ENCODE results near the gene ALDH7A1.

ALDH7A1 gene

DNA sequence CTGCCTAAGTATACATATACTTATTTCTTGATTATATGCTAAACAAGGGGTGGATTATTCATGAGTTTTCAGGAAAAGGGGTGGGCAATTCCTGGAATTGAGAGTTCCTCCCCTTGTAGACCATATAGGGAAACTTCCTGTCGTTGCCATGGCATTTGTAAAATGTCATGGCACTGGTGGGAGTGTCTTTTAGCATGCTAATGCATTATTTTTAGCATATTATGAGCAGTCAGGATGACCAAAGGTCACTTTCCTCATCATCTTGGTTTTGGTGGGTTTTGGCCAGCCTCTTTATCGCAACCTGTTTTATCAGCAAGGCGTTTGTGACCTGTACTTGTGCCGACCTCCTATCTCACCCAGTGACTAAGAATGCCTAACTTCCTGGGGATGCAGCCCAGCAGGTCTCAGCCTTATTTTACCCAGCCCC is 80.9 kb downstream of the ALDH7A1 start:
- Mint-ChIP-seq H3K27ac (no peak overlapping the region), H3K4me3 (no peak overlapping the region), H3K36me3 (ENCODE audit: low read depth) (no peaks in the 10 kb centered on the region), H3K9me3 (peaks cover under 1% of the 10 kb centered on the region), H3K4me1 (ENCODE audit: low read depth) (peaks cover 23% of the 10 kb centered on the region), H3K27me3 (no peaks in the 10 kb centered on the region)

- no peaks in the 10 kb centered on the region for H3K36me3 Mint-ChIP-seq (ENCODE audit: low read depth)
- H3K9me3 Mint-ChIP-seq, result peaks cover 4% of the 10 kb centered on the region
- H3K27ac Mint-ChIP-seq, result no peak overlapping the region
Measured at GRCh38 chr5:126513703-126514102, 81.3 kb downstream of the ALDH7A1 start.

DNA sequence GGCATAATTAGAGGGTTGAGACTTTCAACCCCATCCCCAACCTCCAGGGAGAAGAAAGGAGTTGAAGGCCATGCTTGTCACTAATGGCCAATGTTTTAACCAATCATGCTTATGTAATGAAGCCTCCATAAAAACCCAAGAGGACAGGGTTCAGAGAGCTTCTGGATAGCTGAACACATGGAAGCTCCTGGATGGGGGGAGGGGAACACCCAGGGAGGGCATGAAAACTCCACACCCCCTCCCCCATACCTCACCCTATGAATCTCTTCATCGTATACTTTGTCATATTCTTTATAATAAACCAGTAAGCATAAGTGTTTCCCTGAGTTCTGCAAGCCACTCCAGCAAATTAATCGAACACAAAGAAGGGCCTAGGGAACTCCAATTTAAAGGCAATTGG is 81.7 kb downstream of the ALDH7A1 start:
- no peak overlapping the region for H3K27ac Mint-ChIP-seq
- peaks cover 31% of the 10 kb centered on the region for H3K4me1 Mint-ChIP-seq (ENCODE audit: low read depth)
- H3K9me3 Mint-ChIP-seq, result peaks cover 4% of the 10 kb centered on the region
- H3K27me3 Mint-ChIP-seq, result no peaks in the 10 kb centered on the region
- H3K4me3 Mint-ChIP-seq, result no peak overlapping the region
- no peaks in the 10 kb centered on the region for H3K36me3 Mint-ChIP-seq (ENCODE audit: low read depth)

More at GRCh38 chr5:126513703-126514102, 81.3 kb downstream of the ALDH7A1 start:
- no peak overlapping the region for H3K4me3 Mint-ChIP-seq
- H3K4me1 Mint-ChIP-seq (ENCODE audit: low read depth), result peaks cover 27% of the 10 kb centered on the region
- H3K27me3 Mint-ChIP-seq, result no peaks in the 10 kb centered on the region

- Mint-ChIP-seq H3K9me3 (peaks cover 4% of the 10 kb centered on the region), H3K4me1 (ENCODE audit: low read depth) (peaks cover 40% of the 10 kb centered on the region), H3K36me3 (ENCODE audit: low read depth) (no peaks in the 10 kb centered on the region), H3K4me3 (no peak overlapping the region), H3K27ac (no peak overlapping the region), H3K27me3 (no peaks in the 10 kb centered on the region)
Measured at GRCh38 chr5:126512451-126512850, 82.6 kb downstream of the ALDH7A1 start.

GRCh38 chr5:126511961-126512360 is 83.1 kb downstream of the ALDH7A1 start:
- Mint-ChIP-seq H3K36me3 (ENCODE audit: low read depth) (no peaks in the 10 kb centered on the region), H3K27ac (no peak overlapping the region), H3K4me3 (no peak overlapping the region)

GRCh38 chr5:126509339-126509738 is 85.7 kb downstream of the ALDH7A1 start:
- H3K9me3 Mint-ChIP-seq, result peaks cover 4% of the 10 kb centered on the region
- H3K27me3 Mint-ChIP-seq, result no peaks in the 10 kb centered on the region
- H3K36me3 Mint-ChIP-seq (ENCODE audit: low read depth), result no peaks in the 10 kb centered on the region
- peak overlapping the region; percentile 72 for H3K4me3 Mint-ChIP-seq
- H3K4me1 Mint-ChIP-seq (ENCODE audit: low read depth), result peaks cover 47% of the 10 kb centered on the region
- peak overlapping the region; percentile 81 for H3K27ac Mint-ChIP-seq

More at GRCh38 chr5:126511961-126512360, 83.1 kb downstream of the ALDH7A1 start:
- Mint-ChIP-seq H3K27me3 (no peaks in the 10 kb centered on the region), H3K9me3 (peaks cover 4% of the 10 kb centered on the region), H3K4me1 (ENCODE audit: low read depth) (peaks cover 44% of the 10 kb centered on the region)

DNA sequence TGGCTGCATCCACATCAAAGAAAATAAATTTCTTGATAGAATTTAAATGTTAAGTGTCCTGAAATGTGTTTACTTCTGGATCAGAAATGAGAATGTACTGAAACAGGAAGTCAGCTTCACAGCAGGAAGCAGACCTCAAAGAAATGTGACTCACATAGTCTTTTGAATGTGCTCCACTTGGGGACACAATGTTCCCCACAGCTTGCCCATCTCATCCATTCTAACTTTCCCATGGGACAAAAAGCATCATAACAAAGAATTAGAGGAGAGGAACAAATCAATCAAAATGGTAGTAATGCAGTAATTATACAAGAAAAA is 86.1 kb downstream of the ALDH7A1 start:
- Mint-ChIP-seq H3K27ac (peak overlapping the region; percentile 81), H3K27me3 (no peaks in the 10 kb centered on the region), H3K9me3 (peaks cover 4% of the 10 kb centered on the region), H3K4me3 (peak overlapping the region; percentile 72), H3K36me3 (ENCODE audit: low read depth) (no peaks in the 10 kb centered on the region), H3K4me1 (ENCODE audit: low read depth) (peaks cover 50% of the 10 kb centered on the region)

GRCh38 chr5:126508251-126508961 is 86.6 kb downstream of the ALDH7A1 start:
- Mint-ChIP-seq H3K9me3 (peaks cover 4% of the 10 kb centered on the region), H3K36me3 (ENCODE audit: low read depth) (no peaks in the 10 kb centered on the region), H3K27ac (peak overlapping the region; percentile 81), H3K4me1 (ENCODE audit: low read depth) (peaks cover 55% of the 10 kb centered on the region), H3K27me3 (no peaks in the 10 kb centered on the region), H3K4me3 (peak overlapping the region; percentile 72)

- peaks cover 4% of the 10 kb centered on the region for H3K9me3 Mint-ChIP-seq
- no peak overlapping the region for H3K4me3 Mint-ChIP-seq
- no peaks in the 10 kb centered on the region for H3K36me3 Mint-ChIP-seq (ENCODE audit: low read depth)
- no peaks in the 10 kb centered on the region for H3K27me3 Mint-ChIP-seq
- peaks cover 52% of the 10 kb centered on the region for H3K4me1 Mint-ChIP-seq (ENCODE audit: low read depth)
- no peak overlapping the region for H3K27ac Mint-ChIP-seq
Measured at GRCh38 chr5:126506079-126506478, 88.9 kb downstream of the ALDH7A1 start.

DNA sequence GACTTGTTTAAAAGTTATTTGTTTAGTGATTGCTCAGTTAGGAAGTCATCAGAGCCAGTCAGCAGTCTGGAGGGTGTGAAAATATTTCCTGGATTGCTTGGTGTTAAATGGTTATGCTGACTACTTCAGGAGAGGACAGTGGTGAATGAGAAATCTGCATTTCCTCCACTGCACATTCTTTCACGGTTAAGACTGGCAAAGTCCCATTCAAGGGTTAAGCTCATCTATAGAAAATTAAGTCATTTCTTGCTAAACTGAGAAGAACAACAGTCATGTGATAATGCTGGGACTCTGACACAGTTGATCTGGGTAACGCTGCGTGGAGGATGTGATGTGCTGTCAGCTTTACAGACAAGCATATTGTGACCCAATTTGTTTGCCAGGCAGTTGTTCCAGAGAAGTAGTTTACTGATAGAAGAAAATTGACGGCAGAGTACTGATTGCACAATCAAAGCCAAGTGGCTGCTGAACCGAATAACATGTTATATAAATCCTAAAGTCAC is 91.4 kb downstream of the ALDH7A1 start:
- Mint-ChIP-seq H3K36me3 (ENCODE audit: low read depth) (no peaks in the 10 kb centered on the region), H3K4me3 (no peak overlapping the region), H3K27me3 (no peaks in the 10 kb centered on the region), H3K4me1 (ENCODE audit: low read depth) (peaks cover 40% of the 10 kb centered on the region), H3K9me3 (no peaks in the 10 kb centered on the region), H3K27ac (no peak overlapping the region)

DNA sequence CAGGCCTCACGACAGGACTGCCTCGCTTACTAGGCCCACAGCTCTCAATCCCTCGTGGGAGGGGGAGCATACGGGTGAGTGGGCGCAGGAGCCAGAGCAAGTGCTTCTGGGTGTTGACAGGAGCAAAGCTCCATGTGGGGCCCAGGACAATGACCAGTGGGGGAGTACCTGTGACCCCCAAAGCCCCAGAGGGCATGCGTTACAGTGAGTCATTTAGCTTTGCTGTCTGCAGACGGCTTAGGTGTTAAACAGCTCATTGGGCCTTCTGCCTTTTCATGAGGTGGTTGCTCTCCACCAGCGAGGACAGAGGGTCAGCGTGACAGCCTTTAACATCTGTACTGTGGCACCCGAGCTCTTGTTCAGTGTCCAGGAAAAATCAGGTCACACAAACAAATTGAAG is 93.6 kb downstream of the ALDH7A1 start:
- H3K9me3 Mint-ChIP-seq, result no peaks in the 10 kb centered on the region
- H3K4me1 Mint-ChIP-seq (ENCODE audit: low read depth), result peaks cover 23% of the 10 kb centered on the region
- H3K27me3 Mint-ChIP-seq, result no peaks in the 10 kb centered on the region
- H3K36me3 Mint-ChIP-seq (ENCODE audit: low read depth), result no peaks in the 10 kb centered on the region
- H3K4me3 Mint-ChIP-seq, result no peak overlapping the region
- H3K27ac Mint-ChIP-seq, result no peak overlapping the region

GRCh38 chr5:126499853-126500342 is 95.1 kb downstream of the ALDH7A1 start:
- Mint-ChIP-seq H3K27ac (no peak overlapping the region), H3K4me1 (ENCODE audit: low read depth) (peaks cover 23% of the 10 kb centered on the region), H3K36me3 (ENCODE audit: low read depth) (no peaks in the 10 kb centered on the region), H3K27me3 (no peaks in the 10 kb centered on the region), H3K4me3 (no peak overlapping the region), H3K9me3 (no peaks in the 10 kb centered on the region)

- peaks cover 20% of the 10 kb centered on the region for H3K4me1 Mint-ChIP-seq (ENCODE audit: low read depth)
- no peaks in the 10 kb centered on the region for H3K36me3 Mint-ChIP-seq (ENCODE audit: low read depth)
- no peaks in the 10 kb centered on the region for H3K9me3 Mint-ChIP-seq
- H3K4me3 Mint-ChIP-seq, result no peak overlapping the region
- no peaks in the 10 kb centered on the region for H3K27me3 Mint-ChIP-seq
- no peak overlapping the region for H3K27ac Mint-ChIP-seq
Measured at GRCh38 chr5:126499278-126499677, 95.7 kb downstream of the ALDH7A1 start.

DNA sequence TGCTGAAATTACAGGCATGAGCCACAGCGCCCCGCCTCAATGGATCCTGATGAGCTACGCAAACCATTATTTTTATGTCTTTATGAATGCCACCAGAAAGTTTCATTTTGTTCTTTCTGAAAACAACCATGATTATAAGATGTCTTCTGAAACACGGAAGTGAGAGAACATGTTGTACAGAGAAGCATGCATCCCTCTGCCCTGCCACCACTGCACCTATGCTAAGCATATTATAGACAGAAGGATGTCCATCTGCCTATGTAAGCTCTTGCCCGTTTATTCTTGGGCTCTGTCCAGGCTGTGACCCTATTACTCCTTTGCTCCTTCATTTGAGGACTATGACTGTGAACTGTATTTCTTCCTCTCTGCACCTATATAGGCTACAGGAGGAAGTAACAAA is 97.5 kb downstream of the ALDH7A1 start:
- H3K4me3 Mint-ChIP-seq, result no peak overlapping the region
- H3K9me3 Mint-ChIP-seq, result no peaks in the 10 kb centered on the region
- peaks cover 12% of the 10 kb centered on the region for H3K4me1 Mint-ChIP-seq (ENCODE audit: low read depth)
- no peaks in the 10 kb centered on the region for H3K27me3 Mint-ChIP-seq
- H3K27ac Mint-ChIP-seq, result no peak overlapping the region
- peaks cover 7% of the 10 kb centered on the region for H3K36me3 Mint-ChIP-seq (ENCODE audit: low read depth)

DNA sequence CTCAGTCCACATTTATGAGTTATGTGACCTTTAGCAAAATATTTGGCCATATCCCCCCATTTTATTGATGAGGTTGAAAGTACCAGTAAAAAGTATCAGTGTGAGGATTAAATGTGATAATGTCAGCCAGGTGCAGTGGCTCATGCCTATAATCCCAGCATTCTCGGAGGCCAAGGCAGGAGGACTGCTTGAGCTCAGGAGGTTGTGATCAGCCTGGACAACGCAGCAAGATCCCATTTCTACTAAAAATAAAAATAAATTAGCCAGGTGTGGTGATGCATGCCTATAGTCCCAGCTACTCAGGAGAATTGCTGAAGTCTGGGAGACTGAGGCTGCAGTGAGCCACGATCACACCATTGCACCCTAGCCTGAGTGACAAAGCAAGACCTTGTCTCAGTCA is 100.6 kb downstream of the ALDH7A1 start:
- peaks cover 28% of the 10 kb centered on the region for H3K36me3 Mint-ChIP-seq (ENCODE audit: low read depth)
- no peak overlapping the region for H3K27ac Mint-ChIP-seq
- H3K27me3 Mint-ChIP-seq, result no peaks in the 10 kb centered on the region
- no peaks in the 10 kb centered on the region for H3K9me3 Mint-ChIP-seq
- H3K4me3 Mint-ChIP-seq, result no peak overlapping the region
- no peaks in the 10 kb centered on the region for H3K4me1 Mint-ChIP-seq (ENCODE audit: low read depth)

DNA sequence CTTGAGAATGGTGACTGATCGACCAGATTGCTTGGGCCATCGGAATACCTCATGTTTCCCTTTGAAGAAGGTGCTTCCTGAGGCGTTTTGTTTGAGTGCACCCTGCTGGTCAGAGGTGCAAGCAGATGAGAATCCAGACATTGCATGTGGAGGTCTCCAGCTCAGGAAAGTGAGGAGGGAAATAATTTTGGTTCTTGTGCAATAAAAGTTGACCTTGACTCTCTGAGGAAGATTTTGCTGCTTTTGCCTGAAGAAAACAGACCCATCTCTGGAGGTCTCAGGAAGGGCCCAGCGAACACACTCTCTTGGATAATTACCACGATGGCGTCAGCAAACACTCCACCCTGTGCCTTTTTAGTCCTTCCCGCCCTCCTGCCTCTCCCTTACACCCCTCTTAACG is 102.1 kb downstream of the ALDH7A1 start:
- H3K36me3 Mint-ChIP-seq (ENCODE audit: low read depth), result peaks cover 39% of the 10 kb centered on the region
- H3K27me3 Mint-ChIP-seq, result no peaks in the 10 kb centered on the region
- H3K4me1 Mint-ChIP-seq (ENCODE audit: low read depth), result no peaks in the 10 kb centered on the region
- H3K9me3 Mint-ChIP-seq, result no peaks in the 10 kb centered on the region
- H3K27ac Mint-ChIP-seq, result no peak overlapping the region
- no peak overlapping the region for H3K4me3 Mint-ChIP-seq

All from stimulated activated naive CD8-positive, alpha-beta T cell treated with anti-CD3 and anti-CD28 coated beads, Interleukin-15, Interleukin-2, amounts not matched to agents 100 ng/mL and 50 ng/mL, for 24 hours (primary cell).